ENCODE results near the gene IL36B. TPM values are rescaled to one million over a fixed set of nuclear protein-coding genes. Genes with fewer than 3 reads are reported as not detected.
A peak's percentile ranks its signal among the peaks of the same experiment; 100 is the strongest.

The IL36B gene
- total RNA-seq, 4 donors from 2014 or later: not detected

DNA sequence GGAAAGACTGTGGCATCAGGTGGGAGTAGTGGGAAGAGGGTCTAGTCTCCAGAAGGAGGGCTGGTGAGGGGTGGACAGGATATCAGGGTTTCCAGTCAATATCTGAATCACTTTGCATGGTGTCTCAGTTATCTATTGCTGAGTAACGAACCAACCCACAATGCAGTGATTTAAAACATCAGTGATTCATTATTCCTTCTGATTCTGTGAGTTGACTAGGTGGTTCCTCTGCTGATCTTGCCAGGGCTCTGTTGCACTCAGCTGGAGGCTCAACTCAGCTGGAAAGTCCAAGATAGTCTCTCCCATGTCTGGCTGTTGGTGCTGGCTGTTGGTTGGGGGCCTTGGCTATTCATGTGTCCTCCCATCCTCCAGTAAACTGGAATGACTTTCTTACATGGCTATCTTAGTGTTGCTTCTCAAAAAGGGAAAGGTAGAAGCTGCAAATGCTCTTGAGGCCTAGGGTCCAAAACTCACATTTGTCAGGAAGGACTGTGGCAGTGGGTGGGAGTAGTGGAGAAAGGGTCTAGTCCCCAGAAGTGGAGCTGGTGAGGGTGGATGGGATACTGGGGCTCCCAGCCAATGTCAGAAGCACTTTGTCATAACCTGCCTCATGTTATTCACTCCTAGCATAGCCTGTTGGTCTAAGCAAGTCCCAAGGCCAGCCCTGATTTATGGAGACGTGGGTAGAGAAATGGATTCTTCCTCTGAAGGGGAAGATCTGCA is 29.0 kb upstream of the IL36B start:
- intact Hi-C loops (cut with DNase I): loop anchor here (10.0 kb wide), 1 partner anchor 113 kb away; no protein-coding TSS in a partner anchor
- TF ChIP-seq, protein P1, sequence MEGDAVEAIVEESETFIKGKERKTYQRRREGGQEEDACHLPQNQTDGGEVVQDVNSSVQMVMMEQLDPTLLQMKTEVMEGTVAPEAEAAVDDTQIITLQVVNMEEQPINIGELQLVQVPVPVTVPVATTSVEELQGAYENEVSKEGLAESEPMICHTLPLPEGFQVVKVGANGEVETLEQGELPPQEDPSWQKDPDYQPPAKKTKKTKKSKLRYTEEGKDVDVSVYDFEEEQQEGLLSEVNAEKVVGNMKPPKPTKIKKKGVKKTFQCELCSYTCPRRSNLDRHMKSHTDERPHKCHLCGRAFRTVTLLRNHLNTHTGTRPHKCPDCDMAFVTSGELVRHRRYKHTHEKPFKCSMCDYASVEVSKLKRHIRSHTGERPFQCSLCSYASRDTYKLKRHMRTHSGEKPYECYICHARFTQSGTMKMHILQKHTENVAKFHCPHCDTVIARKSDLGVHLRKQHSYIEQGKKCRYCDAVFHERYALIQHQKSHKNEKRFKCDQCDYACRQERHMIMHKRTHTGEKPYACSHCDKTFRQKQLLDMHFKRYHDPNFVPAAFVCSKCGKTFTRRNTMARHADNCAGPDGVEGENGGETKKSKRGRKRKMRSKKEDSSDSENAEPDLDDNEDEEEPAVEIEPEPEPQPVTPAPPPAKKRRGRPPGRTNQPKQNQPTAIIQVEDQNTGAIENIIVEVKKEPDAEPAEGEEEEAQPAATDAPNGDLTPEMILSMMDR (IDR thresholded peaks at IDR 0.05): no peak
- TF ChIP-seq POLR2A (IDR thresholded peaks at IDR 0.05): no peak
- DNase-seq: no peak

DNA sequence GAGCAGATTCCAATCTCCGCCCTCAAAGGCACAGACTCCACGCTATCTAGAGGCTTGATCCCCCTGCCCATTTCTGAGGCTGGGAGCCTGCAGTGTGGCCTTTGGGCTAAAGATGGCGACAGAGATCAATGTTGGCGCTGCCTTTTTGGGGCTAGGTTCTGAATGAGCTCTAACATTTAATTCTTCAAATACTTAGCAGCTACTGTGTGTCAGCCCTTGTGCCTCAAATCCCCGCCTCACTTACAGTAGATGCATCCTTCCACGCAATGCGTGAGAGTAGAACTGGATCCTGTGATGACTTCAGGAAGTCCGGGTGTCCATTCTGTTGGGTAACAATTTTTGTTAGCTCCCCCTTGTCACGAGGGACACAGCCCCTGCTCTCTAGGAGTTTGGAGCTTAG is 27.5 kb upstream of the IL36B start:
- no peaks in the 10 kb centered on the region for H3K36me3 ChIP-seq
- DNase-seq: peak; percentile 41 to 54
- no peaks in the 10 kb centered on the region for H3K9me3 ChIP-seq
- TF ChIP-seq, protein P1 (IDR thresholded peaks at IDR 0.05): peak; percentile 28 to 77 (median 66)
- TF ChIP-seq POLR2A (IDR thresholded peaks at IDR 0.05): no peak
- 47 to 63% methylated on average over 9 of the region's 9 CpGs for WGBS, 2 donors
- H3K27ac ChIP-seq: peak overlapping the region in 1 of 3 donors; percentile 73
- peaks cover 23 to 30% of the 10 kb centered on the region in 2 donors for H3K4me1 ChIP-seq
- H3K27me3 ChIP-seq: no peaks in the 10 kb centered on the region
- H3K4me3 ChIP-seq (replicated peaks in 1 of 3): no peak overlapping the region
- intact Hi-C loops (cut with DNase I): loop anchor here (10.0 kb wide), 1 partner anchor 115 kb away; no protein-coding TSS in a partner anchor

More for the DNA sequence above, 29.0 kb upstream of the IL36B start:
- Histone ChIP-seq H3K4me1 (peaks cover 23 to 35% of the 10 kb centered on the region in 2 donors), H3K27ac (no peak overlapping the region), H3K4me3 (replicated peaks in 1 of 3) (no peak overlapping the region), H3K36me3 (no peaks in the 10 kb centered on the region), H3K27me3 (no peaks in the 10 kb centered on the region), H3K9me3 (no peaks in the 10 kb centered on the region)
- WGBS, 2 donors: 88 to 95% methylated on average over 2 of the region's 2 CpGs

DNA sequence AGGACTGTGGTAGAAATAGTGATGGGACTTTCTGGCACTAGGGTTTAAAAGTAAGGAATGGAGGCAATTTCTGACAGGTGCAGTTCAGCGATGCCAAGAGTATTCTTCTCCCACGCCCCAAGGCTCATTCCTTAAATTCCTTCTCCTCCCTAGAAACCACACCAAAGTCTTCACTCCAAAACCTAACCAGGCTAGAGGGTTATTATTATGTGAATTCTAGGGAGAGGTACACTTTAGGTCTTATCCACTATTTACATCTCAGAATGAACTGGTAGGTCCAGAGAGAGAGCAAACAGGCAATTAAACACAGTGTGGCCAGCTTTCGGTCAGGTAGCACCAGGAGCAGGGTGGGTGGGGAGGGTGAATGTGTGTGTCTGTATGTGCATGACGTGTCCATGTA is 26.5 kb upstream of the IL36B start:
- H3K4me1 ChIP-seq: peaks cover 16 to 22% of the 10 kb centered on the region in 2 donors
- no peaks in the 10 kb centered on the region for H3K9me3 ChIP-seq
- H3K27me3 ChIP-seq: no peaks in the 10 kb centered on the region
- H3K36me3 ChIP-seq: no peaks in the 10 kb centered on the region
- H3K4me3 ChIP-seq (replicated peaks in 1 of 3): no peak overlapping the region
- intact Hi-C loops (cut with DNase I): loop anchor here (5.0 kb wide), 1 partner anchor 43 kb away; no protein-coding TSS in a partner anchor
- TF ChIP-seq, protein P1 (IDR thresholded peaks at IDR 0.05): no peak
- TF ChIP-seq POLR2A (IDR thresholded peaks at IDR 0.05): no peak
- DNase-seq: no peak
- peak overlapping the region; percentile 38 to 73 (median 73) for H3K27ac ChIP-seq
- 64 to 80% methylated on average over 4 of the region's 4 CpGs for WGBS, 2 donors

DNA sequence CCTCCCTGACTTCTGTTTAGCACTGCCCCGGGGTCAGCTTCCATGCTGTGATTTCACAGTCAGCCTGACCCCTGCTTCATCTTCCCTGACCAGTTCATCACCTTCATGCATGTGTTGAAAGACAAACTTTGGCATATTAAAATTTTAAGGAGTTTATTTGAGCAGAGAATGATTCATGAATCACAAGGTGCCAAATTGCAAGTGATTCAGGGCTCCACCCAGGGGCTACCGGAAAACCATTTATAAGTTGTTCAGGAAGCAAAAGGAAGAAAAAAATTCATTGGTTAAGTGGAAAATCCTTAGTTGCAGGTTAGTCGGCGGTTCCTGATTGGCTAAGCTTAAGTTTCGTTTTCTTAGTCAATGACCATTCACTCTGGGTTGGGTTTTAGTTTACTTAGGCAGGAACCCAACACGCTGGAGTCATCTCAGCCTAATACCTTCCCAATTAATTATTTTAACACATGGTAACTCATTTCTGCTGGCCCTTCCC is 25.7 kb upstream of the IL36B start:
- Histone ChIP-seq H3K27me3 (no peaks in the 10 kb centered on the region), H3K27ac (peak overlapping the region; percentile 73 to 74 (median 73)), H3K9me3 (no peaks in the 10 kb centered on the region), H3K36me3 (no peaks in the 10 kb centered on the region), H3K4me3 (replicated peaks in 1 of 3) (no peak overlapping the region), H3K4me1 (peaks cover 16 to 22% of the 10 kb centered on the region in 2 donors)
- intact Hi-C loops (cut with DNase I): loop anchor here (5.0 kb wide), 1 partner anchor 44 kb away; no protein-coding TSS in a partner anchor
- TF ChIP-seq, protein P1 (IDR thresholded peaks at IDR 0.05): no peak
- TF ChIP-seq POLR2A (IDR thresholded peaks at IDR 0.05): no peak
- peak; percentile 51 to 71 for DNase-seq
- WGBS, 2 donors: 14 to 34% methylated on average over 6 of the region's 6 CpGs

GRCh38 chr2:113077921-113078320 is 25.3 kb upstream of the IL36B start:
- no peaks in the 10 kb centered on the region for H3K9me3 ChIP-seq
- peak; percentile 7 to 55 for DNase-seq
- no peak overlapping the region for H3K4me3 ChIP-seq (replicated peaks in 1 of 3)
- H3K36me3 ChIP-seq: no peaks in the 10 kb centered on the region
- TF ChIP-seq, protein P1 (IDR thresholded peaks at IDR 0.05): no peak
- TF ChIP-seq POLR2A (IDR thresholded peaks at IDR 0.05): no peak
- peaks cover 16 to 22% of the 10 kb centered on the region in 2 donors for H3K4me1 ChIP-seq
- intact Hi-C loops (cut with DNase I): loop anchor here (5.0 kb wide), 1 partner anchor 44 kb away; no protein-coding TSS in a partner anchor
- no peaks in the 10 kb centered on the region for H3K27me3 ChIP-seq
- peak overlapping the region; percentile 73 to 74 (median 73) for H3K27ac ChIP-seq
- 55 to 73% methylated on average over 1 of the region's 1 CpG for WGBS, 2 donors
